ENCODE results near the gene TGFBR3L.
"Not testable (repeated sequence)": the region's sequence is repeated elsewhere in the genome, so short reads cannot be mapped to it uniquely, and the experiment has no call there.

The TGFBR3L gene

GRCh38 chr19:7953576-7953975, 38.9 kb downstream of the TGFBR3L start:
- peaks cover 0 to 5% of the 10 kb centered on the region in 2 donors for H3K36me3 ChIP-seq (ENCODE audit: control insufficient read depth in 2 of 2, insufficient read depth in 2 of 2, low read length in 2 of 2)
- no peak overlapping the region for H3K27ac ChIP-seq (ENCODE audit: low read length)
- no peaks in the 10 kb centered on the region for H3K4me1 ChIP-seq (ENCODE audit: control insufficient read depth, insufficient read depth, low read length)
- no peaks in the 10 kb centered on the region for H3K9me3 ChIP-seq (ENCODE audit: control insufficient read depth in 2 of 2, low read length in 2 of 2)
- H3K9ac ChIP-seq (ENCODE audit: low read length in 2 of 2), result no peak overlapping the region
- no peak overlapping the region for H3K4me3 ChIP-seq (ENCODE audit: low read length in 2 of 2)
- no peaks in the 10 kb centered on the region for H3K27me3 ChIP-seq (ENCODE audit: control insufficient read depth in 1 of 2, insufficient read depth in 2 of 2, low read length in 2 of 2)

- Histone ChIP-seq H3K27me3 (ENCODE audit: control insufficient read depth in 1 of 2, insufficient read depth in 2 of 2, low read length in 2 of 2) (no peaks in the 10 kb centered on the region), H3K9me3 (ENCODE audit: control insufficient read depth in 2 of 2, low read length in 2 of 2) (no peaks in the 10 kb centered on the region), H3K4me1 (ENCODE audit: control insufficient read depth, insufficient read depth, low read length) (no peaks in the 10 kb centered on the region), H3K4me3 (ENCODE audit: low read length in 2 of 2) (no peak overlapping the region), H3K9ac (ENCODE audit: low read length in 2 of 2) (no peak overlapping the region), H3K27ac (ENCODE audit: low read length) (no peak overlapping the region), H3K36me3 (ENCODE audit: control insufficient read depth in 2 of 2, insufficient read depth in 2 of 2, low read length in 2 of 2) (peaks cover 0 to 5% of the 10 kb centered on the region in 2 donors)
These were observed 41.1 kb downstream of the TGFBR3L start for GRCh38 chr19:7955696-7956095.

GRCh38 chr19:7959211-7959610, 44.6 kb downstream of the TGFBR3L start:
- Histone ChIP-seq H3K36me3 (ENCODE audit: control insufficient read depth in 2 of 2, insufficient read depth in 2 of 2, low read length in 2 of 2) (peaks cover 29 to 31% of the 10 kb centered on the region in 2 donors), H3K4me1 (ENCODE audit: control insufficient read depth, insufficient read depth, low read length) (no peaks in the 10 kb centered on the region), H3K9ac (ENCODE audit: low read length in 2 of 2) (no peak overlapping the region)

GRCh38 chr19:7961082-7961481, 46.5 kb downstream of the TGFBR3L start:
- H3K36me3 ChIP-seq (ENCODE audit: control insufficient read depth in 2 of 2, insufficient read depth in 2 of 2, low read length in 2 of 2), result peaks cover 32 to 43% of the 10 kb centered on the region in 2 donors
- H3K4me3 ChIP-seq (ENCODE audit: low read length in 2 of 2); H3K27me3 ChIP-seq (ENCODE audit: control insufficient read depth in 1 of 2, insufficient read depth in 2 of 2, low read length in 2 of 2); H3K4me1 ChIP-seq (ENCODE audit: control insufficient read depth, insufficient read depth, low read length); H3K9ac ChIP-seq (ENCODE audit: low read length in 2 of 2); H3K27ac ChIP-seq (ENCODE audit: low read length); H3K9me3 ChIP-seq (ENCODE audit: control insufficient read depth in 2 of 2, low read length in 2 of 2): not testable (repeated sequence)

More at GRCh38 chr19:7959211-7959610, 44.6 kb downstream of the TGFBR3L start:
- no peak overlapping the region for H3K4me3 ChIP-seq (ENCODE audit: low read length in 2 of 2)
- no peaks in the 10 kb centered on the region for H3K27me3 ChIP-seq (ENCODE audit: control insufficient read depth in 1 of 2, insufficient read depth in 2 of 2, low read length in 2 of 2)
- H3K27ac ChIP-seq (ENCODE audit: low read length), result no peak overlapping the region
- no peaks in the 10 kb centered on the region for H3K9me3 ChIP-seq (ENCODE audit: control insufficient read depth in 2 of 2, low read length in 2 of 2)

GRCh38 chr19:7961920-7962626, 47.4 kb downstream of the TGFBR3L start:
- peaks cover 38 to 52% of the 10 kb centered on the region in 2 donors for H3K36me3 ChIP-seq (ENCODE audit: control insufficient read depth in 2 of 2, insufficient read depth in 2 of 2, low read length in 2 of 2)
- H3K27ac ChIP-seq (ENCODE audit: low read length), result no peak overlapping the region
- H3K9me3 ChIP-seq (ENCODE audit: control insufficient read depth in 2 of 2, low read length in 2 of 2), result no peaks in the 10 kb centered on the region
- H3K4me3 ChIP-seq (ENCODE audit: low read length in 2 of 2), result no peak overlapping the region
- no peaks in the 10 kb centered on the region for H3K4me1 ChIP-seq (ENCODE audit: control insufficient read depth, insufficient read depth, low read length)
- no peak overlapping the region for H3K9ac ChIP-seq (ENCODE audit: low read length in 2 of 2)
- H3K27me3 ChIP-seq (ENCODE audit: control insufficient read depth in 1 of 2, insufficient read depth in 2 of 2, low read length in 2 of 2), result no peaks in the 10 kb centered on the region

- H3K9ac ChIP-seq (ENCODE audit: low read length in 2 of 2), result no peak overlapping the region
These were observed 48.1 kb downstream of the TGFBR3L start for GRCh38 chr19:7962644-7963268.

GRCh38 chr19:7963566-7963965, 48.9 kb downstream of the TGFBR3L start:
- Histone ChIP-seq H3K27me3 (ENCODE audit: control insufficient read depth in 1 of 2, insufficient read depth in 2 of 2, low read length in 2 of 2) (no peaks in the 10 kb centered on the region), H3K4me3 (ENCODE audit: low read length in 2 of 2) (no peak overlapping the region), H3K9me3 (ENCODE audit: control insufficient read depth in 2 of 2, low read length in 2 of 2) (no peaks in the 10 kb centered on the region), H3K27ac (ENCODE audit: low read length) (no peak overlapping the region), H3K4me1 (ENCODE audit: control insufficient read depth, insufficient read depth, low read length) (no peaks in the 10 kb centered on the region), H3K36me3 (ENCODE audit: control insufficient read depth in 2 of 2, insufficient read depth in 2 of 2, low read length in 2 of 2) (peaks cover 38 to 58% of the 10 kb centered on the region in 2 donors), H3K9ac (ENCODE audit: low read length in 2 of 2) (no peak overlapping the region)

More at GRCh38 chr19:7962644-7963268, 48.1 kb downstream of the TGFBR3L start:
- no peaks in the 10 kb centered on the region for H3K4me1 ChIP-seq (ENCODE audit: control insufficient read depth, insufficient read depth, low read length)
- peaks cover 38 to 58% of the 10 kb centered on the region in 2 donors for H3K36me3 ChIP-seq (ENCODE audit: control insufficient read depth in 2 of 2, insufficient read depth in 2 of 2, low read length in 2 of 2)
- H3K27me3 ChIP-seq (ENCODE audit: control insufficient read depth in 1 of 2, insufficient read depth in 2 of 2, low read length in 2 of 2), result no peaks in the 10 kb centered on the region
- H3K9me3 ChIP-seq (ENCODE audit: control insufficient read depth in 2 of 2, low read length in 2 of 2), result no peaks in the 10 kb centered on the region
- no peak overlapping the region for H3K27ac ChIP-seq (ENCODE audit: low read length)
- no peak overlapping the region for H3K4me3 ChIP-seq (ENCODE audit: low read length in 2 of 2)

GRCh38 chr19:7965259-7965841, 50.7 kb downstream of the TGFBR3L start:
- H3K27ac ChIP-seq (ENCODE audit: low read length), result no peak overlapping the region
- no peaks in the 10 kb centered on the region for H3K4me1 ChIP-seq (ENCODE audit: control insufficient read depth, insufficient read depth, low read length)
- H3K36me3 ChIP-seq (ENCODE audit: control insufficient read depth in 2 of 2, insufficient read depth in 2 of 2, low read length in 2 of 2), result peaks cover 38 to 63% of the 10 kb centered on the region in 2 donors
- no peaks in the 10 kb centered on the region for H3K27me3 ChIP-seq (ENCODE audit: control insufficient read depth in 1 of 2, insufficient read depth in 2 of 2, low read length in 2 of 2)
- H3K9me3 ChIP-seq (ENCODE audit: control insufficient read depth in 2 of 2, low read length in 2 of 2), result no peaks in the 10 kb centered on the region
- no peak overlapping the region for H3K9ac ChIP-seq (ENCODE audit: low read length in 2 of 2)
- H3K4me3 ChIP-seq (ENCODE audit: low read length in 2 of 2), result no peak overlapping the region

GRCh38 chr19:7965921-7966665, 51.5 kb downstream of the TGFBR3L start:
- H3K9me3 ChIP-seq (ENCODE audit: control insufficient read depth in 2 of 2, low read length in 2 of 2), result no peaks in the 10 kb centered on the region
- no peaks in the 10 kb centered on the region for H3K27me3 ChIP-seq (ENCODE audit: control insufficient read depth in 1 of 2, insufficient read depth in 2 of 2, low read length in 2 of 2)
- H3K9ac ChIP-seq (ENCODE audit: low read length in 2 of 2), result no peak overlapping the region
- H3K4me1 ChIP-seq (ENCODE audit: control insufficient read depth, insufficient read depth, low read length), result no peaks in the 10 kb centered on the region
- H3K36me3 ChIP-seq (ENCODE audit: control insufficient read depth in 2 of 2, insufficient read depth in 2 of 2, low read length in 2 of 2), result peaks cover 35 to 64% of the 10 kb centered on the region in 2 donors
- H3K27ac ChIP-seq (ENCODE audit: low read length), result no peak overlapping the region
- no peak overlapping the region for H3K4me3 ChIP-seq (ENCODE audit: low read length in 2 of 2)

GRCh38 chr19:7968008-7968795, 53.6 kb downstream of the TGFBR3L start:
- no peak overlapping the region for H3K27ac ChIP-seq (ENCODE audit: low read length)
- H3K27me3 ChIP-seq (ENCODE audit: control insufficient read depth in 1 of 2, insufficient read depth in 2 of 2, low read length in 2 of 2), result no peaks in the 10 kb centered on the region
- no peak overlapping the region for H3K4me3 ChIP-seq (ENCODE audit: low read length in 2 of 2)
- no peak overlapping the region for H3K9ac ChIP-seq (ENCODE audit: low read length in 2 of 2)
- H3K9me3 ChIP-seq (ENCODE audit: control insufficient read depth in 2 of 2, low read length in 2 of 2), result no peaks in the 10 kb centered on the region
- H3K36me3 ChIP-seq (ENCODE audit: control insufficient read depth in 2 of 2, insufficient read depth in 2 of 2, low read length in 2 of 2), result peaks cover 28 to 59% of the 10 kb centered on the region in 2 donors
- no peaks in the 10 kb centered on the region for H3K4me1 ChIP-seq (ENCODE audit: control insufficient read depth, insufficient read depth, low read length)
